ENCODE data around the gene SYCP3.

SYCP3 gene

DNA sequence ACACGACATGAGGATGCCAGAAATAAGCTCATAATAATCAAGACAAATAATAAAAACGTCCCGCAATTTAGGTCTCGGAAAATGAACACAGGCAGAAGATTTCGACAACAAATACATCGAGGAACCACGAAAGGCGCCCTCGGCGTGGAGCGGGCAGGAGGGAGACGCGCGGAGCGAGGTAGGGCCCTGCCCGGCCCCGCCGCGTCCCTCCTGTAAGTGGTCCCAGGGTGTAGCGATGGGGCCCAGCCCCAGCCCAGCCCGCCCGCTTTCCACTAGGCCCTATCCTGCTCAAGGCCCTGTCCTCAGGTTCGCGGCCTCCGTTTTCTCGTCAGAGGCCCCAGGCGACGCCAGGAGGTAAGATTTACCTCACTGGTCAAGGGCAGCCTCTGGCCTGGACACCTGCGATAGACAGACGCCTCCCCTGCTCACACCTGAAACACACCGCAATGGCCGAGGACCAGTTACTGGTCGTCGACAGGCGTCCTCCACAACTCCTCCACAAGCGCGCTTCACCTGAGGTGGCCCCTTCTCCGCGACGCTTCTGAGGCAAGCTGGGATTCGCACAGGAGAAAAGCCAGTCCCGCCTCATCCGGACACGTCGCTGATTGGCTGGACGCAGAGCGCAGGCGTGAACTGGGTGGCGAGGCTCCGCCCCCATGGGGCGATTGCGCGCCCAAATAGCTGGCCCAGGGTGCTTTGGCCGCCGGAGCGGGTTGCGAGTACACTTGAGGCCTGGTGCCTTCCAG is at the start of gene SYCP3:
TSS of gene SYCP3 (minus strand) at position 543 of the 746 bp plus-strand sequence. CDS start 1,527 bp downstream, outside the sequence.
- TF ChIP-seq, protein P1, sequence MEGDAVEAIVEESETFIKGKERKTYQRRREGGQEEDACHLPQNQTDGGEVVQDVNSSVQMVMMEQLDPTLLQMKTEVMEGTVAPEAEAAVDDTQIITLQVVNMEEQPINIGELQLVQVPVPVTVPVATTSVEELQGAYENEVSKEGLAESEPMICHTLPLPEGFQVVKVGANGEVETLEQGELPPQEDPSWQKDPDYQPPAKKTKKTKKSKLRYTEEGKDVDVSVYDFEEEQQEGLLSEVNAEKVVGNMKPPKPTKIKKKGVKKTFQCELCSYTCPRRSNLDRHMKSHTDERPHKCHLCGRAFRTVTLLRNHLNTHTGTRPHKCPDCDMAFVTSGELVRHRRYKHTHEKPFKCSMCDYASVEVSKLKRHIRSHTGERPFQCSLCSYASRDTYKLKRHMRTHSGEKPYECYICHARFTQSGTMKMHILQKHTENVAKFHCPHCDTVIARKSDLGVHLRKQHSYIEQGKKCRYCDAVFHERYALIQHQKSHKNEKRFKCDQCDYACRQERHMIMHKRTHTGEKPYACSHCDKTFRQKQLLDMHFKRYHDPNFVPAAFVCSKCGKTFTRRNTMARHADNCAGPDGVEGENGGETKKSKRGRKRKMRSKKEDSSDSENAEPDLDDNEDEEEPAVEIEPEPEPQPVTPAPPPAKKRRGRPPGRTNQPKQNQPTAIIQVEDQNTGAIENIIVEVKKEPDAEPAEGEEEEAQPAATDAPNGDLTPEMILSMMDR (IDR thresholded peaks at IDR 0.05; ENCODE audit: low read depth, low read length, missing control alignments), result no peak
- H3K4me3 ChIP-seq (replicated peaks; ENCODE audit: low read depth, low read length), result no peak within 1 kb of the TSS
- DNase-seq (ENCODE audit: extremely low read depth, low read depth), result no peak

DNA sequence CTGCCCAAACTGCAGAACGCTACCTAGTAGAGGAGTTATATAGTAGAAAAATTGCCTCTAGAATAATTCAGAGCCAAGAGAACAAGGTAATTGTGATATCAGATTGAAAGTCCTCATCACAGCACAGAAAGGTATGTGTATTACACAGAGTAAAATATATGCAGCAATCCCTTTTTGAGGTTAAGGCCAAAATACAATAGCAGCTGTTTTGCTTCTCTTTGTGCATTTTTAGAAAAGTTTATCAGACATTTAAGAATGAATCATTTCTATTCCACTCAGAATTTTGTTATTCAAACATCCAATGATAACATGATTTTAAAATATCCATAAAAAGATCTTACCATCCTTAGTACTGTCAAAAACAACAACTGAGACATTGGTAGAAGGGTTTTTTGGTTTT is 46.4 kb upstream of the SYCP3 start:
- no peak for DNase-seq (ENCODE audit: extremely low read depth, low read depth)
- no peak overlapping the region for H3K4me3 ChIP-seq (replicated peaks; ENCODE audit: low read depth, low read length)
- TF ChIP-seq, protein P1 (IDR thresholded peaks at IDR 0.05; ENCODE audit: low read depth, low read length, missing control alignments), result no peak

DNA sequence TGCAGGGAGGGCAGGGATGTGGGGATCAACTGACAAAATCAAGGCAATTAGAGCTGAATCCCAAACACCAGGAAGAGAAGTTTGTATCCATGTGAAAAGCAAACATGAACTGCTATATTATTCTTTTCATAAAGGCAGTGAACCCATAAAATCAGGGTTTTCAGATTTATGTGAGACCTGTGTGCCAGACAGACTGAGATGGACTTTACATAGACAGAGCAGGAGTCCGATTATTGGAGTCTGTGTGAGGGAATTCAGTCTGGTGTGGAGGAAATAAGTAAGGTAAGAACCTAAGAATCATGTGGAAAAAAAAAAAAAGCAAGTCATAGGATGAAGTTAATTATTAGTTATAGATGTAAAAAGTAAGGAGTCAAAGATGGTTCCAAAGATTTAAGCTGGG is 45.1 kb upstream of the SYCP3 start:
- TF ChIP-seq, protein P1 (IDR thresholded peaks at IDR 0.05; ENCODE audit: low read depth, low read length, missing control alignments), result no peak
- H3K4me3 ChIP-seq (replicated peaks; ENCODE audit: low read depth, low read length), result no peak overlapping the region
- DNase-seq (ENCODE audit: extremely low read depth, low read depth), result no peak

DNA sequence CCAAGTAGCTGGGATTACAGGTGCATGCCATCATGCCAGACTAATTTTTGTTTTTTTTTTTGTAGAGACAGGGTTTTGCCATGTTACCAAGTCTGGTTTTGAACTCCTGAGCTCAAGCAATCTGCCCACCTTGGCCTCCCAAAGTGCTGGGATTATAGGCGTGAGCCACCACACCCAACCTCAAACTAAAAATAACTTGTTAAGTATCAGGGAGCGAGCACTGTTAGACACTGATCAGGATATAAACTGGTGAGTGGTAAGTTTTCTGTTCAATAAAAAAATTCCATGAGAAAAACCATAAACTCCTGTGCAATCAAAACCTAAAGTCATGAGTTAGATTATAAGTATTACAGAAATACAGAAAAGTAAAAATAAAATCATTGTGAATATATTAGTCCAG is 44.6 kb upstream of the SYCP3 start:
- H3K4me3 ChIP-seq (replicated peaks; ENCODE audit: low read depth, low read length), result no peak overlapping the region
- DNase-seq (ENCODE audit: extremely low read depth, low read depth), result no peak
- TF ChIP-seq, protein P1 (IDR thresholded peaks at IDR 0.05; ENCODE audit: low read depth, low read length, missing control alignments), result no peak

DNA sequence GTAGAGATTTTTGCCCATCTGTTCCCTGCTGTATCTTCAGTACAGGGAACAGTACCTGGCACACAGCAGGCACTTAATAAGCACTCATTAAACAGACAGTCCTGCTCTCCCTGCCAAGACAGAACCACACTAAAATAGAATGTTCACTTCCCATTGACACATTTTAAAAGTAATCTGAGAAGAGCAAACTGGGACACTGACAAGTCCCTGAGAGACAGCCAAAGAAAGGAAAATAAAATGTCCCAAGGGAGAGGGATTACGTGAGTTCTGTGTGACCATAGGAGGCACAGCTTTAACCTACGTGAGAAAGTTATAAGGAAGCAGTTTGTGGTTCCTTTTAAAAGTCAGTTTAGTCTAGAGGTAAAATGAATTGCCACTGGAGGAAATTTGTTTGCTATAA is 43.9 kb upstream of the SYCP3 start:
- no peak for DNase-seq (ENCODE audit: extremely low read depth, low read depth)
- TF ChIP-seq, protein P1 (IDR thresholded peaks at IDR 0.05; ENCODE audit: low read depth, low read length, missing control alignments), result no peak

DNA sequence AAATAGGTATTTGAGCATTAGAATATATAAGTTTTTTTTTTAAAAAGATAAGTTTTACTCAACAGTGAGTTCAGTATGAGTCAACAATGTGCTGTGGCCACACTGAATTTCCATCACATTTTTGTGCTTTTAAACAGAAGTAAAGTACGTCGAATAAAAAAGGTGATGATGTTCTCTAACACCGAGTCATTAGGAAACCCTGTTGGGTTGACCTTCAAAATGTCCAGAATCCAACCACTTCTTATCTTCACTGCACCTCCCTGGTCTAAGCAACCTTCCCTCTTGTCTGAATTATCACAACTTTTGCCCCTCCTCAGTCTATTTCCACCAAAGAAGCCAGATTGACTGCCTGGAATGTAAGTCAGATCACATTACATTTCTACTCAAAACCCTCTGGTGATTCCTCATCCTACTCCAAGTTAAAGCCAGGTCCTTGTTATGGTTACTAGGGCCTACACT is 43.0 kb upstream of the SYCP3 start:
- no peak for DNase-seq (ENCODE audit: extremely low read depth, low read depth)
- H3K4me3 ChIP-seq (replicated peaks; ENCODE audit: low read depth, low read length), result no peak overlapping the region
- TF ChIP-seq, protein P1 (IDR thresholded peaks at IDR 0.05; ENCODE audit: low read depth, low read length, missing control alignments), result no peak

More for the DNA sequence above, 43.9 kb upstream of the SYCP3 start:
- H3K4me3 ChIP-seq (replicated peaks; ENCODE audit: low read depth, low read length), result no peak overlapping the region
